BE2C (cell line): ENCODE results near the gene TRANK1.
A peak's percentile ranks its signal among the peaks of the same experiment; 100 is the strongest.
"Not testable (repeated sequence)": the region's sequence is repeated elsewhere in the genome, so short reads cannot be mapped to it uniquely, and the experiment has no call there.

Experiments
- DNase-seq: peaks from one replicate; pipeline ENCODE4 v3.0.0-alpha.2; 2020
- H3K27me3 ChIP-seq: fragments of 250-450 bp; sonication (Bioruptor Pico); 2 replicates; pipeline ENCODE4 v1.5.1; 2020; ENCODE audit warnings: mild to moderate bottlenecking
- H3K36me3 ChIP-seq: fragments of 250-450 bp; sonication (Bioruptor Pico); 2 replicates; pipeline ENCODE4 v1.5.1; 2020; ENCODE audit warnings: mild to moderate bottlenecking
- H3K4me1 ChIP-seq: fragments of 250-450 bp; sonication (Bioruptor Pico); 2 replicates; pipeline ENCODE4 v1.5.1; 2020
- H3K4me3 ChIP-seq: 2 replicates; pipeline ENCODE4 v1.5.1; 2011; ENCODE audit warnings: low read depth, low read length
- H3K9me3 ChIP-seq: fragments of 250-450 bp; sonication (Bioruptor Pico); 2 replicates; pipeline ENCODE4 v1.5.1; 2020
- CTCF ChIP-seq: IDR thresholded peaks from 2 replicates; pipeline ENCODE4 v1.5.1; 2012; ENCODE audit warnings: mild to moderate bottlenecking, low read depth, low read length

The TRANK1 gene

GRCh38 chr3:36893137-36893557 lies 51.7 kb downstream of the TRANK1 start:
- Histone ChIP-seq H3K36me3 (no peaks in the 10 kb centered on the region), H3K4me1 (no peaks in the 10 kb centered on the region), H3K9me3 (no peaks in the 10 kb centered on the region), H3K4me3 (no peak overlapping the region), H3K27me3 (no peaks in the 10 kb centered on the region)
- DNase-seq: no peak
- TF ChIP-seq CTCF: no peak

DNA sequence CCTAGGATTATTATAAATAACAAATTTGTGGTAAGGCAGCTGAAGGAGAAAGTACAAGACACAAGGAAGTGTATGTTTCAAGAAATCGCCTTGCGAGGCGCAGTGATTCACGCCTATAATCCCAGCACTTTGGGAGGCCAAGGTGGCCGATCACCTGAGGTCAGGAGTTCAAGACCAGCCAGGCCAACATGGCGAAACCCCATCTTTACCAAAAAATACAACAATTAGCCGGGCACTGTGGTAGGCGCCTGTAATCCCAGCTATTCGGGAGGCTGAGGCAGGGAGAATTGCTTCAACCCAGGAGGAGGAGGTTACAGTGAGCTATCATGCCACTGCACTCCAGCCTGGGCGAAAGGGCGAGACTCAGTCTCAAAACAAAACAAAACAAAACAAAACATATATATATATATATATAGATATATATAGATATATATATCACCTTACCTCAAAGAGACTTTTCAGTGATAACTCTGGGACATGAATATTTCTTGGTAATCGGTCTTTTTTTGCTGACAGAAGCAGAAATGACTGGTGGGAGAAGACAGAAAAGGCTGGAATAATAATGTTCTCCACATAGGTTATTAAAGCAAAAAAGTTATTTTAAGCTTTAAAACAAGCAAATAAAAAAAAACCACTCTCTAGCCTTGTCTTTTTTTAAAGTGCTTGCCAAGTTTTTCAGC lies 52.3 kb downstream of the TRANK1 start:
- no peaks in the 10 kb centered on the region for H3K36me3 ChIP-seq

DNA sequence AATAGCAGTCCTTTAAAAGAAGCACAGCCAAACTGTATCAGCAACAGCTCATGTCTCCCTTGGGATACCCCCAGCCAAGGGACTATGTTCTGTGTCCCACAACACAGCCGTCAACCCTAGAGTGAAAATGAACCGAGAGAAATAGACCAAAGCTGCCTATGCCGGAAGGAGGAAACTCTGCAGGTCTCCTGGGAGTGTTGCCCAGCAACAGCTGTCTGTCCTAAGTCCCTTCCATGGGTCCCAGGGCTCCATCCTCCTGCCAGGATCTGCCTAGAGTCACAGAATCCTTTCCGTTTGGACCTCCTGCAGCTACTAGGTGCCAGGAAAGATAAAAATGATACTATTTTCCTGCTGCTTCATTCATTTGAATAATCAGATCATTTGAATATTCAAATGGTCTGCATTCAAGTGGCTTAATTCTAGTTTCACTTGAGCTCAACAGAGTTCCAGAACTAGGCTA lies 53.1 kb downstream of the TRANK1 start:
- no peak for TF ChIP-seq CTCF
- H3K4me1 ChIP-seq: no peaks in the 10 kb centered on the region
- no peaks in the 10 kb centered on the region for H3K36me3 ChIP-seq
- DNase-seq: peak; percentile 51
- H3K9me3 ChIP-seq: no peaks in the 10 kb centered on the region
- H3K4me3 ChIP-seq: no peak overlapping the region
- no peaks in the 10 kb centered on the region for H3K27me3 ChIP-seq

More for the DNA sequence above, 52.3 kb downstream of the TRANK1 start:
- DNase-seq: no peak
- Histone ChIP-seq H3K27me3 (no peaks in the 10 kb centered on the region), H3K4me3 (no peak overlapping the region), H3K4me1 (no peaks in the 10 kb centered on the region), H3K9me3 (no peaks in the 10 kb centered on the region)
- no peak for TF ChIP-seq CTCF

DNA sequence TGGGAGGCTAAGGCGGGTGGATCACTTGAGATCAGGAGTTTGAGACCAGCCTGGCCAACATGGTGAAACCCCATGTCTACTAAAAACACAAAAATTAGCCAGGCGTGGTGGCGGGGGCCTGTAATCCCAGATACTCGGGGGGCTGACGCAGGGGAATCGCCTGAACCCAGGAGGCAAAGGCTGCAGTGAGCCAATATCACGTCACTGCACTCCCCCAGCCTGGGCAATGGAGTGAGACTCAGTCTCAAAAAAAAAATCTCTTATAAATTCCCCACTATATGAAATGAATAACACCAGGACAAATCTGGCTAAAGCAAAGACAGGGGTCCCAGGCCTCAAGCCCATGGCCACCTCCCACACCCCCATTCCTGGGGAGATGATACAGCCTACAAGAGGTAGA lies 53.8 kb downstream of the TRANK1 start:
- H3K27me3 ChIP-seq, H3K4me1 ChIP-seq, H3K4me3 ChIP-seq, H3K36me3 ChIP-seq, DNase-seq, H3K9me3 ChIP-seq: not testable (repeated sequence)

DNA sequence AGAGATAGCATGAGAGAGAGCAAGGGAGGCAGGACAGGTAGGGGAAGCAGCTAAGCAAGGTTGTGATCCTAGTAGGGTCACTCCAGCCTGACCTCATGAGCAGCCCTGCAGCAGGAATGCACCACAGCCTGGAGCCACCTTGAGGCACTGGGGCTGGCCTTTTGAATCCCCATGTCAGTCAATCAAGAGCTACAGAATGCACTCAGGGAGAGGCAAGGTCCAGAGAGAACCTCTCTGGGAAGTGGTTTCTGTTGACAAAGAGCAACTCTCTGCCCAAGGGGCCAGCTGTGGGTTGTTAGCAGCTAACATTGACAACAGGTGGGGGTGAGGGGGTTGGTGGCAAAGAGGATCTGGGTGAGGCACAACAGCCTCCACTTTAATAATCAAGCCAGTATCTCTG lies 54.6 kb downstream of the TRANK1 start:
- no peaks in the 10 kb centered on the region for H3K36me3 ChIP-seq
- no peaks in the 10 kb centered on the region for H3K9me3 ChIP-seq
- DNase-seq: no peak
- H3K4me3 ChIP-seq: no peak overlapping the region
- no peaks in the 10 kb centered on the region for H3K4me1 ChIP-seq
- H3K27me3 ChIP-seq: no peaks in the 10 kb centered on the region
- no peak for TF ChIP-seq CTCF

- Histone ChIP-seq H3K27me3 (no peaks in the 10 kb centered on the region), H3K4me1 (no peaks in the 10 kb centered on the region), H3K4me3 (no peak overlapping the region), H3K36me3 (no peaks in the 10 kb centered on the region), H3K9me3 (no peaks in the 10 kb centered on the region)
- no peak for TF ChIP-seq CTCF
- no peak for DNase-seq
Measured at GRCh38 chr3:36881735-36882134, 63.1 kb downstream of the TRANK1 start.

DNA sequence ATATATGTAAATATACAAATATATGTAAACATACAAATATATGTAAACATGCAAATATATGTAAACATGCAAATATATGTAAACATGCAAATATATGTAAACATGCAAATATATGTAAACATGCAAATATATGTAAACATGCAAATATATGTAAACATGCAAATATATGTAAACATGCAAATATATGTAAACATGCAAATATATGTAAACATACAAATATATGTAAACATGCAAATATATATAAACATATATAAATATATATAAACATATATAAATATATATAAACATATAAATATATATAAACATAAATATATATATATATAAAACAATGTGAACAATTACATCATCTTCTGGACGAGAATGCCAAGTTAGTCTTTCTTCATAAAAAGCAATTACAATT lies 65.0 kb downstream of the TRANK1 start:
- H3K27me3 ChIP-seq, H3K36me3 ChIP-seq, DNase-seq, H3K4me3 ChIP-seq, H3K4me1 ChIP-seq, H3K9me3 ChIP-seq: not testable (repeated sequence)
